ENCODE measurements around the gene LEPROT.

DNA sequence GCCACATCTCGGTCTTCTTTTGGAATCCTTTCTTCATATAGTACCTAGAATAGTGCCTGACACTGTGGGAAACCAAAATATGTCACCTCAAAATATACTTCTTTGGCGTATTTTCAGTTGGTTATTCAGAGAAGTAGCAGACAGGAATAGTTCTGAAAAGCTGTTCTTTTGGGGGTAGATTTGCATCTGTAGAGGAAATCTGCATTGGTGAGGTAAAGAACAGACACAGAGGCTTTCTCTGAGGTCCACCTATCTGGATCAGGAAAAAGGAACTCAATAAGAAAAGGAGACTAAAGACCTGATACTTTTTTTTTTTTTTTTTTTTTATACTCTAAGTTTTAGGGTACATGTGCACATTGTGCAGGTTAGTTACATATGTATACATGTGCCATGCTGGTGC lies 23.2 kb downstream of the LEPROT start:
- TF ChIP-seq, protein P1, sequence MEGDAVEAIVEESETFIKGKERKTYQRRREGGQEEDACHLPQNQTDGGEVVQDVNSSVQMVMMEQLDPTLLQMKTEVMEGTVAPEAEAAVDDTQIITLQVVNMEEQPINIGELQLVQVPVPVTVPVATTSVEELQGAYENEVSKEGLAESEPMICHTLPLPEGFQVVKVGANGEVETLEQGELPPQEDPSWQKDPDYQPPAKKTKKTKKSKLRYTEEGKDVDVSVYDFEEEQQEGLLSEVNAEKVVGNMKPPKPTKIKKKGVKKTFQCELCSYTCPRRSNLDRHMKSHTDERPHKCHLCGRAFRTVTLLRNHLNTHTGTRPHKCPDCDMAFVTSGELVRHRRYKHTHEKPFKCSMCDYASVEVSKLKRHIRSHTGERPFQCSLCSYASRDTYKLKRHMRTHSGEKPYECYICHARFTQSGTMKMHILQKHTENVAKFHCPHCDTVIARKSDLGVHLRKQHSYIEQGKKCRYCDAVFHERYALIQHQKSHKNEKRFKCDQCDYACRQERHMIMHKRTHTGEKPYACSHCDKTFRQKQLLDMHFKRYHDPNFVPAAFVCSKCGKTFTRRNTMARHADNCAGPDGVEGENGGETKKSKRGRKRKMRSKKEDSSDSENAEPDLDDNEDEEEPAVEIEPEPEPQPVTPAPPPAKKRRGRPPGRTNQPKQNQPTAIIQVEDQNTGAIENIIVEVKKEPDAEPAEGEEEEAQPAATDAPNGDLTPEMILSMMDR (IDR thresholded peaks at IDR 0.05; ENCODE audit: low read depth, low read length, poor library complexity, severe bottlenecking) = no peak
- no peak for TF ChIP-seq EZH2phosphoT487 (IDR thresholded peaks at IDR 0.05; ENCODE audit: borderline replicate concordance, low read length)

All from DOHH2 (cell line).